Thyroid gland (tissue), 4 donors: Measurements from ENCODE around the gene FLT3.

ENCODE experiments used
- POLR2A ChIP-seq, 2 donors: fragments of 450-650 bp; IDR thresholded peaks; one replicate each; pipeline ENCODE4 v1.6.1; 2017; ENCODE audit warnings: antibody characterized with exemption in 2 of 2, mild to moderate bottlenecking in 2 of 2, moderate library complexity in 1 of 2
- TF ChIP-seq, protein P1 (sequence below), 6 experiments: fragments of 200-600 bp in 3 of 6; fragments of 450-650 bp in 3 of 6; sonication (generic) in 3 of 6; IDR thresholded peaks; one replicate each; pipeline ENCODE4 v1.5.1; 2016 to 2019; ENCODE audit warnings: antibody characterized with exemption in 6 of 6, mild to moderate bottlenecking in 2 of 6, inconsistent platforms in 1 of 6, moderate library complexity in 1 of 6

DNA sequence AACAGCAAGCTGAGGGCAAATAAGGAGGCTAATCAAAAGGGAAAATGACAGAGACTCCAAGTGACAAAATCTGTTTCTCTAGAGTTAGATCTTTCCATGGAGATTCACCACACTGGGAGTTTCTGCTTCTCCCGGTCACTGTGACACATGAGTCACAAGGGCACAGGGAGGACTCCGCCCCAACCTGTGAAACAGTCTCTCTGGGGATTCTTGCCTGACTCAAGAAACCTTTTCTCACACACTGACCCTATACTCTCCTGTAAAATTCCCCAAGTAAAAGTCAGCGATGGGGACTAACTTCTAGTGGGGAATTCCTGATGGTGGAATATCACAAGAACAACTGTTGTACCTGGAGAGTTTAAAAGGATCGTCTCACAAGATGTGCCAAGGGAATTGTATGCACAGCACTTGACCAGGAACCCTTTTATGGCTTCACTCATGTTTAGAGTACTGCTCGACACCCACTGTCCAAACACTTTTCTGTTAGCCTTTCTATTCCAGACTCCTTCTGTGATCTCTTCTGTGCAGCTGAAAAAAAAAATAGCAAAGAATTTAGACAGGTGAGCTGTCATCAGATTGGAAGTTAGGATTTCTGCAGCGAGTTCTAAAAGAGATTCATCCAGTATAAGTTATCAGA lies 65.1 kb downstream of the FLT3 start:
- no peak for TF ChIP-seq POLR2A (IDR thresholded peaks at IDR 0.05)
- TF ChIP-seq, protein P1, sequence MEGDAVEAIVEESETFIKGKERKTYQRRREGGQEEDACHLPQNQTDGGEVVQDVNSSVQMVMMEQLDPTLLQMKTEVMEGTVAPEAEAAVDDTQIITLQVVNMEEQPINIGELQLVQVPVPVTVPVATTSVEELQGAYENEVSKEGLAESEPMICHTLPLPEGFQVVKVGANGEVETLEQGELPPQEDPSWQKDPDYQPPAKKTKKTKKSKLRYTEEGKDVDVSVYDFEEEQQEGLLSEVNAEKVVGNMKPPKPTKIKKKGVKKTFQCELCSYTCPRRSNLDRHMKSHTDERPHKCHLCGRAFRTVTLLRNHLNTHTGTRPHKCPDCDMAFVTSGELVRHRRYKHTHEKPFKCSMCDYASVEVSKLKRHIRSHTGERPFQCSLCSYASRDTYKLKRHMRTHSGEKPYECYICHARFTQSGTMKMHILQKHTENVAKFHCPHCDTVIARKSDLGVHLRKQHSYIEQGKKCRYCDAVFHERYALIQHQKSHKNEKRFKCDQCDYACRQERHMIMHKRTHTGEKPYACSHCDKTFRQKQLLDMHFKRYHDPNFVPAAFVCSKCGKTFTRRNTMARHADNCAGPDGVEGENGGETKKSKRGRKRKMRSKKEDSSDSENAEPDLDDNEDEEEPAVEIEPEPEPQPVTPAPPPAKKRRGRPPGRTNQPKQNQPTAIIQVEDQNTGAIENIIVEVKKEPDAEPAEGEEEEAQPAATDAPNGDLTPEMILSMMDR (IDR thresholded peaks at IDR 0.05), result no peak
